ENCODE data around the gene C2orf42.
A peak's percentile ranks its signal among the peaks of the same experiment; 100 is the strongest.
"Not testable (repeated sequence)": the region's sequence is repeated elsewhere in the genome, so short reads cannot be mapped to it uniquely, and the experiment has no call there.

C2orf42 gene

GRCh38 chr2:70203086-70203485, 12.3 kb upstream of the C2orf42 start:
- no peak overlapping the region for H3K4me3 ChIP-seq (ENCODE audit: insufficient read depth, low read depth, low read length)
- H3K9me3 ChIP-seq (ENCODE audit: control insufficient read depth, low read length): peaks cover 2% of the 10 kb centered on the region
- 90 to 93% methylated on average over 5 of the region's 5 CpGs for WGBS, 2 experiments
- H3K27me3 ChIP-seq (ENCODE audit: control insufficient read depth, insufficient read depth, low read length, poor library complexity, severe bottlenecking): no peaks in the 10 kb centered on the region
- no peaks in the 10 kb centered on the region for H3K36me3 ChIP-seq (ENCODE audit: control insufficient read depth, insufficient read depth, low read length)
- no peaks in the 10 kb centered on the region for H3K4me1 ChIP-seq (ENCODE audit: control insufficient read depth, insufficient read depth, low read length)
- H3K27ac ChIP-seq (ENCODE audit: insufficient read depth, low read depth, low read length, poor library complexity, severe bottlenecking): no peak overlapping the region

DNA sequence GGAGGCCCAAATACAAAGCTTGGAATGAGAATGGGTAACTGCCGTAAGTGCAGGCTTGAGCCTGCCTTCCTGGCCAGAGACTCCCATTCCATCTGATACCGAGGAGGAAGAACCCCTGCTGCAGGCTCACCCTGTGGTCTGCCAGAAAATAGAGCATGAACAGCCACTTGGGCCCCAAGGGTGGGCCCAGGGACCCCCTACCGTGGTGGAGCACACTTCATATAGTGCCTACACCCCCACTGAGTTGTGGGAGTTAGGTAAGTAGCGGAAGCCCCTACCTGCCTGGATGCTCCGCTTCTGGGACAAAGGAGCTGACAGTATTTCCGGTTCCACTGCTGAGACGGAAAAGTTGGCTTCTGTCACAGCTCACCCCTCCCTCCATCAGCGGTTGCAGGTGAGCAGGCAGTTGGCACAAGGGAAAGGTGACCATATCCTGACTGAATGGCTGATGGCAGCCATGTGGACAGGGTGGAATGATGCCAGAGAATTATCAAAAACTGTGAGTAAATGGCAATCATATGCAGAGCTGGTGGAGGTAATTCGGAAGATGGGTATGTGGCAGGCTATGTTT, 11.5 kb upstream of the C2orf42 start:
- no peaks in the 10 kb centered on the region for H3K27me3 ChIP-seq (ENCODE audit: control insufficient read depth, insufficient read depth, low read length, poor library complexity, severe bottlenecking)
- no peaks in the 10 kb centered on the region for H3K4me1 ChIP-seq (ENCODE audit: control insufficient read depth, insufficient read depth, low read length)
- WGBS, 2 experiments: 86 to 87% methylated on average over 9 of the region's 9 CpGs
- no peaks in the 10 kb centered on the region for H3K36me3 ChIP-seq (ENCODE audit: control insufficient read depth, insufficient read depth, low read length)
- no peak overlapping the region for H3K27ac ChIP-seq (ENCODE audit: insufficient read depth, low read depth, low read length, poor library complexity, severe bottlenecking)
- H3K4me3 ChIP-seq (ENCODE audit: insufficient read depth, low read depth, low read length): no peak overlapping the region
- H3K9me3 ChIP-seq (ENCODE audit: control insufficient read depth, low read length): peaks cover 2% of the 10 kb centered on the region

DNA sequence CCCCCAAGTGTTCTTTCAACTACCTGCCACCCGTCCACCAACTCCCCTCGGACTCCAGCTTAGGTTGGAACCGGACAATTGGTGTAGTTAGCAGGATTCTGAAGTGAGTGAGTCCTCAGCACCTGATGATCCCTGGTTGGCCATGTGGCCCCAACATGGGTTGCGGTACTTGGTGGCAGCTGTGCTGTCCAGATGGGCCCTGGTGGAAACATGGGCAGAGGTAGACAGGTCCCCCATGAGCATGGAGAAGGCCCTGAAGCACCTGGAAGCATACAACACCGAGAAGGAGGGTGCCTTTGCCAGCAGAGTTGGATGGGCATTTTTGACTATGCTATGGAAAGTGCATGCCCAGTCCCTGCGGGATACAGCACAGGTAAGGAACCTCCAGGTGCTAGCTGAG, 11.0 kb upstream of the C2orf42 start:
- Histone ChIP-seq H3K27ac (ENCODE audit: insufficient read depth, low read depth, low read length, poor library complexity, severe bottlenecking) (no peak overlapping the region), H3K36me3 (ENCODE audit: control insufficient read depth, insufficient read depth, low read length) (no peaks in the 10 kb centered on the region), H3K9me3 (ENCODE audit: control insufficient read depth, low read length) (peaks cover 2% of the 10 kb centered on the region), H3K4me1 (ENCODE audit: control insufficient read depth, insufficient read depth, low read length) (no peaks in the 10 kb centered on the region), H3K4me3 (ENCODE audit: insufficient read depth, low read depth, low read length) (no peak overlapping the region), H3K27me3 (ENCODE audit: control insufficient read depth, insufficient read depth, low read length, poor library complexity, severe bottlenecking) (no peaks in the 10 kb centered on the region)
- WGBS, 2 experiments: 95% methylated on average over 6 of the region's 6 CpGs

GRCh38 chr2:70201225-70201768, 10.5 kb upstream of the C2orf42 start:
- 87 to 98% methylated on average over 3 of the region's 3 CpGs for WGBS, 2 experiments
- peaks cover 2% of the 10 kb centered on the region for H3K9me3 ChIP-seq (ENCODE audit: control insufficient read depth, low read length)
- H3K27me3 ChIP-seq (ENCODE audit: control insufficient read depth, insufficient read depth, low read length, poor library complexity, severe bottlenecking): no peaks in the 10 kb centered on the region
- no peak overlapping the region for H3K27ac ChIP-seq (ENCODE audit: insufficient read depth, low read depth, low read length, poor library complexity, severe bottlenecking)
- no peak overlapping the region for H3K4me3 ChIP-seq (ENCODE audit: insufficient read depth, low read depth, low read length)
- no peaks in the 10 kb centered on the region for H3K36me3 ChIP-seq (ENCODE audit: control insufficient read depth, insufficient read depth, low read length)
- H3K4me1 ChIP-seq (ENCODE audit: control insufficient read depth, insufficient read depth, low read length): no peaks in the 10 kb centered on the region

DNA sequence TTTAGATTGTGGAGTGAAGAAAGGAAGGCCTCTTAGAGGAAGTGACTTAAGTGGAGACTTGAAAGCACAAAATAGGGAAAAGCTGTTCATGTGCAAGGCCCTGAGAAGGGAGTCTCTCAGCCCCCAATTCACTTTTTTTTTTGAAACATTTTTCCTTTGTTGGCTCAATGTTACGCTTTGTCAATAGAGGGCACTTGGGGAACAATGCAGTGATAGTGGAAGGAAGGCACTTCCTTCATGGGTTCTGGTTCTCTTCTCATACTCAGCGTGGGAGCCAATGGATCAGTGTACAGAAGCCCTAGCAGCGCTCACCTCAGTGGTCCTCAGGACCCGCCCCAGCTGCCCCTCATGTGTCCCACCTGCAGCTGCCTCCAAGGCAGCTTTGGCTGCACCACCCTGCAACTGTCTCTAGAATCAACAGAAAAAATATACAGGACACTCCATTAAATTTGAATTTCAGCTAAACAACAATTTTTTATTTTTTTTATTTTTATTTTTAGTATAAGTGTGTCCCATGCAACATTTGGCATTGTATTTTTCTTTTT, 8.6 kb upstream of the C2orf42 start:
- Histone ChIP-seq H3K36me3 (ENCODE audit: control insufficient read depth, insufficient read depth, low read length) (no peaks in the 10 kb centered on the region), H3K27me3 (ENCODE audit: control insufficient read depth, insufficient read depth, low read length, poor library complexity, severe bottlenecking) (no peaks in the 10 kb centered on the region), H3K4me1 (ENCODE audit: control insufficient read depth, insufficient read depth, low read length) (no peaks in the 10 kb centered on the region)

GRCh38 chr2:70192516-70192915, 1.7 kb upstream of the C2orf42 start:
- Histone ChIP-seq H3K4me1 (ENCODE audit: control insufficient read depth, insufficient read depth, low read length) (no peaks in the 10 kb centered on the region), H3K36me3 (ENCODE audit: control insufficient read depth, insufficient read depth, low read length) (no peaks in the 10 kb centered on the region), H3K27ac (ENCODE audit: insufficient read depth, low read depth, low read length, poor library complexity, severe bottlenecking) (no peak overlapping the region), H3K9me3 (ENCODE audit: control insufficient read depth, low read length) (no peaks in the 10 kb centered on the region), H3K4me3 (ENCODE audit: insufficient read depth, low read depth, low read length) (no peak overlapping the region), H3K27me3 (ENCODE audit: control insufficient read depth, insufficient read depth, low read length, poor library complexity, severe bottlenecking) (no peaks in the 10 kb centered on the region)
- WGBS, 2 experiments: 87 to 91% methylated on average over 5 of the region's 5 CpGs

More for the DNA sequence above, 8.6 kb upstream of the C2orf42 start:
- no peak overlapping the region for H3K27ac ChIP-seq (ENCODE audit: insufficient read depth, low read depth, low read length, poor library complexity, severe bottlenecking)
- H3K4me3 ChIP-seq (ENCODE audit: insufficient read depth, low read depth, low read length): no peak overlapping the region
- peaks cover 2% of the 10 kb centered on the region for H3K9me3 ChIP-seq (ENCODE audit: control insufficient read depth, low read length)
- 86% methylated on average over 4 of the region's 4 CpGs for WGBS, 2 experiments

DNA sequence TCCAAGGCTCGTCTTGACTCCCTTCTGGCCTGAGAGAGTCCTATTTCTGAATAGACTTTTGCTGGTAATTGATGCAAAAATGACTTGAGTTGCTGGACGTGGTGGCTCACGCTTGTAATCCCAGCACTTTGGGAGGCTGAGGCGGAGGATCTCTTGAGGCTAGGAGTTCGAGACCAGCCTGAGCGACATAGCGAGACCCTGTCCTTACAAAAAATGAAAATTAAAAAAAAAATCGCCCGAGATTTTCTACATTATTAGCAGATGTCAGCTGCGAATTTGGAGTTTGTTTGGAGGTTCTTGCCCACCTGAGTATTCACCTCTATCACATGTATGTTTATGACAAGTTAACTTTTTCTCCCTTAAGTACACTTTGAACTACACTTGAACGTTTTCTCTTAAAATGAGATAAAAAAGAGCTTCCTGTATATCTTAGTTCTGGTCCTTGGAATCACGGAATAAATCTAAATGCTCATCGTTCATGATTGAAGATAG, 471 bp upstream of the C2orf42 start:
- Histone ChIP-seq H3K9me3 (ENCODE audit: control insufficient read depth, low read length) (no peaks in the 10 kb centered on the region), H3K4me1 (ENCODE audit: control insufficient read depth, insufficient read depth, low read length) (no peaks in the 10 kb centered on the region), H3K4me3 (ENCODE audit: insufficient read depth, low read depth, low read length) (peak overlapping the region; percentile 87), H3K36me3 (ENCODE audit: control insufficient read depth, insufficient read depth, low read length) (no peaks in the 10 kb centered on the region), H3K27ac (ENCODE audit: insufficient read depth, low read depth, low read length, poor library complexity, severe bottlenecking) (peak overlapping the region; percentile 94), H3K27me3 (ENCODE audit: control insufficient read depth, insufficient read depth, low read length, poor library complexity, severe bottlenecking) (no peaks in the 10 kb centered on the region)
- WGBS, 2 experiments: 84 to 85% methylated on average over 13 of the region's 13 CpGs

DNA sequence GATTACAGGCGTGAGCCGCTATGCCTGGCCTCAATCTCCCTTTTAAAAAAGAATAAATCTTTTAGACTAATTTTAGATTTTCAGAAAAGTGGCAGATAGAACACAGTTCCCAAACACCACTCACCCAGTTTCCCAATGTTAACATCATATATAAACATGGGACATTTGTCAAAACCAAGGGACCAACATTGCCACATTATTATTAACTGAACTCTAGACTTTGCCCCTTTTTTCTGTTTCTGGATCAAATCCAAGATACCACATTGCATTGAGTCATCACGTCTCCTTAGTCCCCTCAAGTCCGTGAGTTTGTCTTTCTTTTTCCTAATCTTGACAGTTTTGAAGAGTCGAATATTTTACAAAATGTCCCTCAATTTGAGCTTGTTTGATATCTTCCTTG, 2.4 kb downstream of the C2orf42 start:
- Histone ChIP-seq H3K27ac (ENCODE audit: insufficient read depth, low read depth, low read length, poor library complexity, severe bottlenecking) (no peak overlapping the region), H3K4me1 (ENCODE audit: control insufficient read depth, insufficient read depth, low read length) (no peaks in the 10 kb centered on the region), H3K36me3 (ENCODE audit: control insufficient read depth, insufficient read depth, low read length) (no peaks in the 10 kb centered on the region), H3K9me3 (ENCODE audit: control insufficient read depth, low read length) (no peaks in the 10 kb centered on the region), H3K4me3 (ENCODE audit: insufficient read depth, low read depth, low read length) (no peak overlapping the region), H3K27me3 (ENCODE audit: control insufficient read depth, insufficient read depth, low read length, poor library complexity, severe bottlenecking) (no peaks in the 10 kb centered on the region)
- 94 to 97% methylated on average over 5 of the region's 5 CpGs for WGBS, 2 experiments

GRCh38 chr2:70187170-70187569, 3.6 kb downstream of the C2orf42 start:
- H3K4me1 ChIP-seq (ENCODE audit: control insufficient read depth, insufficient read depth, low read length); H3K9me3 ChIP-seq (ENCODE audit: control insufficient read depth, low read length); H3K27me3 ChIP-seq (ENCODE audit: control insufficient read depth, insufficient read depth, low read length, poor library complexity, severe bottlenecking); H3K4me3 ChIP-seq (ENCODE audit: insufficient read depth, low read depth, low read length); H3K36me3 ChIP-seq (ENCODE audit: control insufficient read depth, insufficient read depth, low read length); H3K27ac ChIP-seq (ENCODE audit: insufficient read depth, low read depth, low read length, poor library complexity, severe bottlenecking): not testable (repeated sequence)
- WGBS, 2 experiments: 91 to 94% methylated on average over 9 of the region's 9 CpGs

GRCh38 chr2:70182689-70183088, 8.1 kb downstream of the C2orf42 start:
- H3K4me1 ChIP-seq (ENCODE audit: control insufficient read depth, insufficient read depth, low read length): no peaks in the 10 kb centered on the region
- WGBS, 2 experiments: 93% methylated on average over 3 to 4 of the region's 4 CpGs
- no peaks in the 10 kb centered on the region for H3K9me3 ChIP-seq (ENCODE audit: control insufficient read depth, low read length)
- no peak overlapping the region for H3K27ac ChIP-seq (ENCODE audit: insufficient read depth, low read depth, low read length, poor library complexity, severe bottlenecking)
- H3K4me3 ChIP-seq (ENCODE audit: insufficient read depth, low read depth, low read length): no peak overlapping the region
- peaks cover 13% of the 10 kb centered on the region for H3K36me3 ChIP-seq (ENCODE audit: control insufficient read depth, insufficient read depth, low read length)
- H3K27me3 ChIP-seq (ENCODE audit: control insufficient read depth, insufficient read depth, low read length, poor library complexity, severe bottlenecking): no peaks in the 10 kb centered on the region
